ENCODE results near the gene CSRP2. TPM values are rescaled to one million over a fixed set of nuclear protein-coding genes. Genes with fewer than 3 reads are reported as not detected.

The CSRP2 gene
- polyA plus RNA-seq, 1 experiment, result 81.6 TPM

DNA sequence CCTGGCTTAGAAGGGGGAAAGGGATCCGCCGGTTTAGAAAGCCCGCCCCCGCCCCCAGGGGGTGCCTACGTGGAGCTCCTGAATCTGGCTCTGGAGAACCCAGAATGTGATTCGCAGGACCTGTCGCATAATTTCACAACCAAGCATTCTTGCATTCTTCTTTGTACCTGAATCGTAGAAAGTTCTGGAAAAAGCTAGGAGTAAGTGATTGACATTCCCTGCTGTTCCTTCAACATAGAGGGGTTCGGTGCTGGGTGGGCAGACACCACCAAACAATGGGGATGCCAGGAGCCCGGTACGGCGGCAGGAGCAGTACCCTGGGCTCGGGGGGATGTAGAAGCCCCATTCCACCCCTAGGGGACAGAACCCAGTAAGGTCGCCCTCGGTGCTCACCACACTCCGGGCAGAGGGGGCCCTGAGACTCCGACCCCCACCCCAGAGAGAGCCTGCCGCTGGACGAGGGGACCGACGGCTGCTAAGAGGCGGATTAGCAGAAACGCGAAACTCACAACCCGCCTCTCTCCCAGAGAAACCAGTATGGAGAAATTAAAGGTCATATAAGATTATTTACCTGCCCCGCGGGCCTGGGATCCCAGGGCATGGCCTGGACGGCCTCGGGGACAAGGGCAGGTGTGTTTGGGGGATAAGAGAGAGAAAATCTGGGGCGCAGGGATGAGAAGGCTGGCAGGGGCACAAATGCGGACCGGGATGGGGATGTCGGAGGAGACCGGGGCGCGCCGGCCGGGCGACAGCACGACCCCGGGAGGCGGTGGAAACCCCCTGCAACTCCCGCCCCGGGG, 520 bp downstream of the CSRP2 start:
- Histone ChIP-seq H3K27me3 (ENCODE audit: control insufficient read depth, insufficient read depth, low read length) (no peaks in the 10 kb centered on the region), H3K4me3 (ENCODE audit: low read depth, low read length) (peak overlapping the region; percentile 82), H3K36me3 (ENCODE audit: control insufficient read depth, insufficient read depth, low read length) (no peaks in the 10 kb centered on the region)
- TF ChIP-seq, protein P1, sequence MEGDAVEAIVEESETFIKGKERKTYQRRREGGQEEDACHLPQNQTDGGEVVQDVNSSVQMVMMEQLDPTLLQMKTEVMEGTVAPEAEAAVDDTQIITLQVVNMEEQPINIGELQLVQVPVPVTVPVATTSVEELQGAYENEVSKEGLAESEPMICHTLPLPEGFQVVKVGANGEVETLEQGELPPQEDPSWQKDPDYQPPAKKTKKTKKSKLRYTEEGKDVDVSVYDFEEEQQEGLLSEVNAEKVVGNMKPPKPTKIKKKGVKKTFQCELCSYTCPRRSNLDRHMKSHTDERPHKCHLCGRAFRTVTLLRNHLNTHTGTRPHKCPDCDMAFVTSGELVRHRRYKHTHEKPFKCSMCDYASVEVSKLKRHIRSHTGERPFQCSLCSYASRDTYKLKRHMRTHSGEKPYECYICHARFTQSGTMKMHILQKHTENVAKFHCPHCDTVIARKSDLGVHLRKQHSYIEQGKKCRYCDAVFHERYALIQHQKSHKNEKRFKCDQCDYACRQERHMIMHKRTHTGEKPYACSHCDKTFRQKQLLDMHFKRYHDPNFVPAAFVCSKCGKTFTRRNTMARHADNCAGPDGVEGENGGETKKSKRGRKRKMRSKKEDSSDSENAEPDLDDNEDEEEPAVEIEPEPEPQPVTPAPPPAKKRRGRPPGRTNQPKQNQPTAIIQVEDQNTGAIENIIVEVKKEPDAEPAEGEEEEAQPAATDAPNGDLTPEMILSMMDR (IDR thresholded peaks at IDR 0.05; ENCODE audit: insufficient read depth, low read depth, low read length), result peak; percentile 38; the same call in 1 of the 2 replicates
- ChIA-PET CTCF (interaction anchor here (0.8 to 3.5 kb wide), 7 partner anchors 8 to 132 kb away, joined by 3 to 15 read pairs (median 5); no protein-coding TSS in a partner anchor), POLR2A (interaction anchor here (0.6 to 1.3 kb wide), 5 partner anchors 14 to 1050 kb away, joined by 3 to 20 read pairs (median 5); no protein-coding TSS in a partner anchor)
- DNase-seq (ENCODE audit: low read depth), result no peak

DNA sequence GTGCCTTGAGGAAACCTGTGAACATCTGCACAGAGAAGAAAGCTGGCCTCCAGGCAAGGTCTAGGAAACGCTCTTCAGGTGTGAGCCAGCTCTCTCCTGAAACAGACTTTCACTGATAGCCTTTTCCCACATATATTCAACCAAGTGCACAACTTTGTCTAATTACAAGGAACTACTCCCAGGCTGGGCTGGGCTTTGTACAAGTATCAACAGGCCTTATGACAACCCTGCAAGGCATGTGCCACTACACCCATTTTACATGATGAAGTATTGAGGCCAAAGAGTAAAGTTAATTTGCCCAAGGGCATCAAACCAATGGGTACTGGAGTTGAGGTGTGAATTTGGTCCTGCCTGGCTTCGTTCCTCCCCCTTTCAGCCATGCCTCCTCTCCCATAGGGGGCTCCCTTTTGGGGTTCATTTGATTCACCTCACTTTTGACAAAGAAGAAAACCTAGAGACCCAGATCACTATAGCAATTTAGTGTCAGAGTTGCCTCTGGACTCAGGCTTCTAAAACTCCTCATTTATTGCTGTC, 2.1 kb downstream of the CSRP2 start:
- TF ChIP-seq, protein P1 (IDR thresholded peaks at IDR 0.05; ENCODE audit: insufficient read depth, low read depth, low read length), result no peak
- POLR2A ChIA-PET, result no interaction called here
- H3K36me3 ChIP-seq (ENCODE audit: control insufficient read depth, insufficient read depth, low read length), result no peaks in the 10 kb centered on the region
- CTCF ChIA-PET, result interaction anchor here (0.6 to 2.8 kb wide), 2 partner anchors 10 to 44 kb away, joined by 3 to 10 read pairs; no protein-coding TSS in a partner anchor
- no peak for DNase-seq (ENCODE audit: low read depth)
- H3K4me3 ChIP-seq (ENCODE audit: low read depth, low read length), result no peak overlapping the region
- H3K27me3 ChIP-seq (ENCODE audit: control insufficient read depth, insufficient read depth, low read length), result no peaks in the 10 kb centered on the region

DNA sequence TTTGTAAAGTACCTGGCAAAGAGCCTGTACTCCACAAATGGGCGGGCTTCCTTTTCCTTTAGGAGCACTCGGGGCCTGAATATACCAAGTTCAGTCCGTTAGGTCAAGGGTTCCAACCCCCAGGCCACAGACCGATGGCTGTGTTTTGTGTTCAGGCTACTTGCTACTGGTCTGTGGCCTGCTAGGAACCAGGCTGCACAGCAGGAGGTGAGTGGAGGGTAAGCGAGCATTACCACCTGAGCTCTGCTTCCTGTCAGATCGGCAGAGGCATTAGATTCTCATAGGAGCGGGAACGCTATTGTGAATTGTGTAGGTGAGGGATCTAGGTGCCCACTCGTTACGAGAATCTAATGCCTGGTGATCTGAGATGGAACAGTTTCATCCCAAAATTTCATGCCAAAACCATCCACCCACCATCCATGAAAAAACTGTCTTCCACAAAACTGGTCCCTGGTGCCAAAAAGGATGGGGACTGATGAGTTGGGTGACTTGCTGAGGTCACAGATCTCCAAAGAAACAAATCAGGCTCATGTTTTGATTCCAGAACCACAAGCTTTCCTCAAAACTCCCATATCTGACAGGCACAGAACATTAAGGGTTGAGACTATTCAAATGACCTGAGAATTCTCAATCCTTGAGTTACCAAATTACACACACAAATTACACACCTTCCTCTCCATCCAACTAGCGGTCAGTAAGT, 4.2 kb downstream of the CSRP2 start:
- ChIA-PET CTCF (interaction anchor here (2.8 kb wide), 1 partner anchor 8 kb away, joined by 10 read pairs; no protein-coding TSS in a partner anchor), POLR2A (no interaction called here)

DNA sequence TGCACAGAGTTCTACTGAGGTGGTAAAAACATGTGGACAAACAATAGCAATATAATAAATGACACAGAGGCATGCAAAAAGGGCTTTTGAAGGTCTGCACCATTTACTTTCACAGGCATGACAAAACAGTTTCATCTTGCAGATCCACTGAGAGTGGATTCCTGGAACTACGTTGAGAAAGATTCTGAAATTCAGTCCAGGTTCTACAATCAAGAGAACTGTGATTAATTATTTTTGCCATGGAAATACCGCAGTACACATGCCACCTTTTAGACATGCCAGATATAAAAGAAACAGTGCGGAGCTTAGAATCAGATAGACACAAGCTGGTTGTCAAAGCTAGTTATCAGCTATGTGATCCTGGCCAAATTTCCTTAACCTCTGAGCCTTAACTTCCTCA, 4.8 kb downstream of the CSRP2 start:
- DNase-seq (ENCODE audit: low read depth), result no peak
- Histone ChIP-seq H3K36me3 (ENCODE audit: control insufficient read depth, insufficient read depth, low read length) (no peaks in the 10 kb centered on the region), H3K27me3 (ENCODE audit: control insufficient read depth, insufficient read depth, low read length) (no peaks in the 10 kb centered on the region), H3K4me3 (ENCODE audit: low read depth, low read length) (no peak overlapping the region)
- ChIA-PET CTCF (interaction anchor here (2.8 kb wide), 1 partner anchor 8 kb away, joined by 10 read pairs; no protein-coding TSS in a partner anchor), POLR2A (no interaction called here)
- TF ChIP-seq, protein P1 (IDR thresholded peaks at IDR 0.05; ENCODE audit: insufficient read depth, low read depth, low read length), result no peak

More for the DNA sequence above, 4.2 kb downstream of the CSRP2 start:
- DNase-seq (ENCODE audit: low read depth), result no peak
- no peaks in the 10 kb centered on the region for H3K27me3 ChIP-seq (ENCODE audit: control insufficient read depth, insufficient read depth, low read length)
- TF ChIP-seq, protein P1 (IDR thresholded peaks at IDR 0.05; ENCODE audit: insufficient read depth, low read depth, low read length), result no peak
- no peaks in the 10 kb centered on the region for H3K36me3 ChIP-seq (ENCODE audit: control insufficient read depth, insufficient read depth, low read length)
- H3K4me3 ChIP-seq (ENCODE audit: low read depth, low read length), result no peak overlapping the region

DNA sequence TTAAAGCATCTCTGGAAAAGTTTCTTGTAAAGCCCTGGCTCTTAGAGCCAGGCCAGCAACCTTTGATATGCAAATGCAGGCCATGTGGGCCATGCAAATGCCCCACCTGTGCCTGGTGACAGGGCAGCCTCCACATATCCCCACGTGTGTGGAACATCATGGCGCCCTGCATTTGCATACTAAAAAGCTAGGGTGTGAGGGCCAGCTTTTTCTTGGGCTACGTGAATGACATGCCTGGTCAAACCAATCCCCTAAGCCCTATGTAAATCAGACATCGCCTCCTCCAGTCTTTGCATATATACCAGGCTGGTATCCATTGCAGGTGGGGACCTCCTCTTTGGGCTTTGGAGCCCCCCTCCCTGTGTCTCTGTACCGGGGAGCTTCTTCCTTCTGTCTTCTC, 6.4 kb downstream of the CSRP2 start:
- TF ChIP-seq, protein P1 (IDR thresholded peaks at IDR 0.05; ENCODE audit: insufficient read depth, low read depth, low read length), result no peak
- Histone ChIP-seq H3K36me3 (ENCODE audit: control insufficient read depth, insufficient read depth, low read length) (no peaks in the 10 kb centered on the region), H3K27me3 (ENCODE audit: control insufficient read depth, insufficient read depth, low read length) (no peaks in the 10 kb centered on the region), H3K4me3 (ENCODE audit: low read depth, low read length) (no peak overlapping the region)
- ChIA-PET POLR2A (no interaction called here), CTCF (no interaction called here)
- no peak for DNase-seq (ENCODE audit: low read depth)
